ENCODE results near the gene FHL2.

FHL2 gene

DNA sequence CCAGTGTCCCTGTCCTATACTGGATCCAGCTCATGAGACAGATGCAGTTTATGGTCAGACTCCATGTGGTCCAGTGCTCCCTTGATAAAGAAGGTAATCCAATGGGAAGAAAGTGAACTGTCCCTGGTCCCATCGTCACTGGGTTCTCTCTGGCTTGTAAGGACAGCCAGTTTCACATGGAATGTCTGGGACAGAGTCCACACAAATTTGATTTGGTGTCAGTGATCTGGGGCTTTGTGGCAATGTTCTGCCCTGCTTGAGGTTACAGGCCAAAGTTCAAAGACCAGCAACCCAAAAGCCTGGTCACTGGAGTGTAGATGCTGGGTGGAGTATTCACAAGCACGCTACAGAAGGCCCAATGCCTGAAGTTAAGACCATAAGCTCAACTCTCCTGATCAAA is 22.2 kb upstream of the FHL2 start:
- DNase-seq, result no peak

DNA sequence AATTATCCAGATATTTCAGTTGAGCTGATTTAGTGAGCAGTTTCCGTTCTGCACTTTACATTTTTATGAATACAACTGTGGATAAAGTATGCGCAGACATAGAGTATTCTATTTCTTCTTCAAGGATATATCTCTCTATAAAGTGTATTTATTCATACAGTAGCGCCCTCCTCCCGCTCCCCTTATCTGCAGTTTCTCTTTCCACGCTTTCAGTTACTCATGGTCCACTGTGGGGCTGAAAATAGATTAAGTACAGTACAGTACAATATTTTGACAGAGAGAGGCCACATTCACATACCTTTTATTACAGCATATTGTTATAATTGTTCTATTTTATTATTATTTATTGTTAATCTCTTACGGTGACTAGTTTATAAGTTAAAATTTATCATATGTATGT is 19.7 kb upstream of the FHL2 start:
- no peak for DNase-seq

GRCh38 chr2:105417857-105418436 is 19.1 kb upstream of the FHL2 start:
- no peak for DNase-seq

DNA sequence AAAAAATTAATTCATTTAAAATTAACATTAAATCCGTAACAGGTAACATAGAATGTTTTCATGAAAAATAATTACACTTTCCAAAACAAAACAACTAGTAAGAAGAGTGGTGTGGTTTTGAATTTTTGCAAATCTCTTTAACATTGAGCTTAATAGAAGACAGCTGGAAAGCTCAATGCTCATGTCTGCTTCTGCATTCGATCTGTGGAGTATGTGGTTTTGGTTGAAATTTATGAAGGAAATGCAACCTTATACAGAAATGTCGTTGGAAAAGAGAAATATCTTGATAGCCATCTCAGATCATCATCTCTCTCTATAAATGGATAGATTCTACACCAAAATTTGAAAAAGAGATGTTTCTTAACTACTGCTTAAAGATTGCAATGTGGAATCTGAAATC is 17.3 kb upstream of the FHL2 start:
- no peak for DNase-seq

- no peak for DNase-seq
These were observed 16.2 kb upstream of the FHL2 start for GRCh38 chr2:105415007-105415406.

DNA sequence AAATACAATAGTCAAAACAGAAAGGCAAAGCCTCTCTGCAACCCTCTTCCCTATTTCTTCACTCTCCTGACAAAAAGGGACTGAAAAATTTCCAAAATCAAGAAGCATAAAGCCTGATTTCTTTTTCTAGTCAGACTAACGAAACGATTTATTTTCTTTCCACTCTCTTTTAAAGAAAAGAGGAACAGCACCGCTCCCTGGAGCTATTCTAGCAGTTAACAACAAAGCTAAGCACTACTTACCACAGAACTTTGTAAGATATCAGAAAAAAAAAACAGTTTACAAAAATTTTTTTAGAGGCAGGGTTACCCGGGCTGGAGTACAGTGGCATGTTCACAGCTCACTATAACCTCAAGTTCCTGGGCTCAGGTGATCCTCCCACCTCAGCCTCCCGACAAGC is 14.4 kb upstream of the FHL2 start:
- no peak for DNase-seq

DNA sequence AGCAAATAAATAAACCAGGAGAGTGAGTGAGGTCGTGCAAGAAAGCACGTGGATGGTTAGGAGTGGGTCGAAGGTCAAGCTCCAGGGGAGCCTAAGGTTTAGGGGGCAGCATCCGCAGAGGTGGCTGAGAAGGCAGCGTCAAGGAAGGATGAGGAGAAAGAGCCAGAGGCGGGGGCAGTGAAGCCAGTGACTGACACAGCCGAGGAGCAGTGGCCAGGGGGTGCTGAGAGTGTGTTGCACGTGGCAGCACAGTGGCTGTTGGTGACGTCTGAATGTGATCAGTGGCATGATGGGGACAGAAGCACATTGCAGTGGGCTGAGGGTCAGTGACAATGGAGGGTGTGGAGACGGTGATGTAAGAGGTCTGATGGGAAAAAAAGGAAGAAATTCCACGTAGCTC is 13.7 kb upstream of the FHL2 start:
- DNase-seq, result no peak

- no peak for DNase-seq
These were observed 13.0 kb upstream of the FHL2 start for GRCh38 chr2:105411720-105412407.

GRCh38 chr2:105410554-105410953 is 11.7 kb upstream of the FHL2 start:
- DNase-seq, result no peak

GRCh38 chr2:105409717-105410116 is 10.9 kb upstream of the FHL2 start:
- DNase-seq, result no peak

DNA sequence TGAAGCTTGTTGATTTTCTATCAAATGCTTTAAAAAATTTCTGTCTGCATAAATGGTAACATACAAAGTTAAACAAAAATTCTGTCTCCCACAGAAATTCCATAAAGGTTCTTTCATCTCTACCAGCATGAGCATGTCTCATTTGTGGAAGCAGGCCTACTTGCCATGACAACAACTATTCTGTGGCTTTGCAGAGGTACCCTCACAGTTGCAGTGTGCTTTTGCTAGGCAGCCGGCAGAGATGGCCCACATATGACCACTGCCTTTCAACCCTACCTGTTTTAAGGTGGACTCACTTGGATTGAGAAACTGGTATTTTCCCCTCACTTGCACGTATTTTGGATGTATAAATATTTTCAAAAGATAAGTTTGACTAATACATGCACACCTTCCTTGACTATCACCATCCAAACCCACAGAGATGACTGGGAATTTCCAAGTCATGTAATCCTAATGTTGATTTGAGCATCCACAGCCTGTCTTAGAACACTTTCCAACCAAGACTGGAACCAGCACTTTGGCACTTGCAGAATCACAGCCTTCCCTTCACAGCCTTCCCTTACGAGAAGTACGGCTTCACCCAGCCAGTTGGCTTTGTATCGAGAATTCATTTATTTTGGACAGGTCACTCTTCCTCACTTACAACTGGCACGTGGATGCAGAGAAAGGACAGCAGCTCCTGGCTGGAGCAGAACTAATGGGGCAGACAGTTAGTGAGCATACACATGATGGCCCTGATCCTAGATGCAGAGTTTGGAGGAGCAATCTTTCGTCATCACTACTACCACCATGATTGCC is 9.3 kb upstream of the FHL2 start:
- no peak for DNase-seq

GRCh38 chr2:105406221-105406620 is 7.4 kb upstream of the FHL2 start:
- DNase-seq, result no peak

GRCh38 chr2:105405291-105405690 is 6.4 kb upstream of the FHL2 start:
- no peak for DNase-seq

- no peak for DNase-seq
These were observed 5.9 kb upstream of the FHL2 start for GRCh38 chr2:105404736-105405135.

- DNase-seq, result peak in 2 of 3 experiments; percentile 20 to 61
These were observed 5.2 kb upstream of the FHL2 start for GRCh38 chr2:105403783-105404698.

DNA sequence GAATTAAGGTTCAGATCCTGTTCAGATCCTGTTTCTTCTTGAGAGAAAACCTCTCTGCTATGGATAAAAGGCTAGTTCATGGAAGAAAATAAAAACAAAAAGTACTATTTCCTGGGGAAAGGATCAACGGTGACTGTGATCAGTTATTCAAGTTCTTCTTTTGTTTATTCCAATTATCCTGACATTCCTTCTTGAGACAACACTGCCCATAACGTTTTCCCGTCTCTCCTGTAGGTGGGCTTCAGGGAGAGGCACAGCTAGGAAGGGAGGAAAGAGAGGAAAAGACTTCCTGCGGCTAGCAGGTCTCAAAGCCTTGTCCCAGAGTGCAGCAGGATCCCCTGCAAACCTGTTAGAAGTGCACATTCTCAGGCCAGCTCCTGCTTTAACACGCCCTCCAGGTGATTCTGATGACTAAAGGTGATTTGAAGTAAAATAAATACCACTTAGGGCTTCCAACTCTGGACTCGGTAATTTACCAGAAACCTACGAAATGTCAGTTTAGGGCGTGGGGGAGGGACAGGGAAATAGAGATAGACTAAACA is 4.5 kb upstream of the FHL2 start:
- DNase-seq, result no peak

DNA sequence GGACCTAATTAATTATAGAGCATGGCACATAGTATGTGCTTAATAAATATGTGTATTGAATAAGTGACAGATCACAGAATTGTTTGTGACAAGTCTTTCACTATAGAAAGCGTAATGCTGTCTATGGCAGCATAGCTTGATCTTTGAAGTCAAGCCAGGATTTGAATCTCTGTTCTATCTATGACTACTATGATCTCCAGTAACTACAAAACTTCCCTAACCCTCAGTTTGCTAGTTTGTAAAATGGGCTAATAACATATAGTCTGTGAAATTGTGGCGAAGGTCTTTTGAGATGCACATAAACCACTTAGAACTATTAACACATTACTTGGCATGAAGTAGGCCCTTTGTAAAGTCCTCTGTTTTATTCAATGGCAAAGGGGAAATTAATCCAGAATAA is 4.0 kb upstream of the FHL2 start:
- DNase-seq, result no peak

DNA sequence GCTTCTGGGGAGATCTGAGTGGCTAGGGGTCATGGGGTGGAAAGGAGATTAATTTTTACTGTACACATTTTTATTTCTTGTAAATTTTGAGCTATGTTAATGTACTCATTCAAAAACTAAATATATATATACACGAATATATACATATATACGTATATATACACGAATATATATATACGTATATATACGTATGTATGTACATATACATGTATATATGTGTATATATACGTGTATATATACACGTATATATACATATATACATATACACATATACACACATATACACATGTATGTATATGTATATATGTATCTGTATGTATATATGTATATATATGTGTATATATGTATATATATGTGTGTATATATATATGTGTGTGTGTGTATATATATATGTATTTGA is 3.0 kb upstream of the FHL2 start:
- no peak for DNase-seq

GRCh38 chr2:105400138-105400540 is 1.3 kb upstream of the FHL2 start:
- peak in 1 of 3 experiments; percentile 87 for DNase-seq

- DNase-seq, result peak in 2 of 3 experiments; percentile 92 to 96
These were observed 483 bp upstream of the FHL2 start for GRCh38 chr2:105399207-105399861.

DNA sequence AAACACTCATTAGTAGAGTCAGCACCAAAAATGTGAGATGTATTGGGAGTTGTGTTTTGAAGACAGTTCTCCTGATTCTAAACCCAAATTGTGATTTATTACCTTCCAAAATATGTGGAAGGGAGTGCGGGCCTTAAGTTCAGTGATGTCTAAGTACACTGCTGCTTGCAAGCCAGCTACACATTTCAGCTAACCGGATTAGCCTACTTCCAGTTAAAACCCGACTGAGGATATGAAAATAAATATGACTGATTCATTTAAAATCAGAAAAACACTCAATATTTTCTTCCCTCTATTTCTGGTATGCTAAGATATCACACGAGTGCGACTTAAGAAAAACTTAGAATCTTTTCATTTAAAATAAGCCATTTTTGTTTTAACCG is 907 bp downstream of the FHL2 start:
- DNase-seq, result peak in 1 of 3 experiments; percentile 63

DNA sequence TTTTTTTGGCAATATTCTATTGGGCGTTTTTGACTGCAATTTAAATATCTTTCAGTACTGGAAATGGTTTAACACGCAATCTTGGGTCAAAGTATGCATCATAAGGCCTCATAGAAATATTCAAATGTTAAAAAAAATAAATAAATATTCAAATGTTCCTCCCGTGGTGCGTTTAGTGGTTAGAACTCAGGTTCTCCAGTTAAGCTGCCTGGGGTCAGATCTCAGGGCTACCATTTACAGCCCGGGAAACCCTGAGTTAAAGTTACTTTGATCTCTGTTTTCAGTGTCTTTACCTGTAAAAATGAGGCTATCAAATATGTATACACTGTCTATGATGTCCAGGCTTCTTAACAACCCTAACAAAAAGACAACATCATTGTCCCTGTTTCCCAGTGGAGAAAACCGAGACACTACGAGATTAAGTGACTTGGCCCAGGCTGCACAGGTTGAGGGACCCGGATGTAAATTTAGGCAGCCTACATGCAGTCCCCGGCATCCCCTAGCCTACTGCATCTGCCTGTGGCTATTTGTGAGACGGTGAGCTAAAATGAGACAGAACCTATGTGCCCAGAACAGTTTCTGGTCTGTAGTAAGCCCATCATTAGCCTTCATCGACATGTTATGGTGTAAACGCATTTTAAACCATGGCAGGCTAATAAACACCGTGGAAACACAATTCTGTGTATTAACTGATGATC is 1.7 kb downstream of the FHL2 start:
- DNase-seq, result no peak
